HG02642 (cell line): ENCODE results near the gene GABBR2.
"Not testable (repeated sequence)": the region's sequence is repeated elsewhere in the genome, so short reads cannot be mapped to it uniquely, and the experiment has no call there.

Source experiments
- ATAC-seq: cut with Tn5 transposase; IDR thresholded peaks from one replicate; pipeline ENCODE4 v1.9.1; 2021; ENCODE audit warnings: mild to moderate bottlenecking; ENCODE audit not compliant: unreplicated experiment, poor library complexity

Gene GABBR2

GRCh38 chr9:98502311-98502975, 206.3 kb downstream of the GABBR2 start:
- no peak for ATAC-seq

DNA sequence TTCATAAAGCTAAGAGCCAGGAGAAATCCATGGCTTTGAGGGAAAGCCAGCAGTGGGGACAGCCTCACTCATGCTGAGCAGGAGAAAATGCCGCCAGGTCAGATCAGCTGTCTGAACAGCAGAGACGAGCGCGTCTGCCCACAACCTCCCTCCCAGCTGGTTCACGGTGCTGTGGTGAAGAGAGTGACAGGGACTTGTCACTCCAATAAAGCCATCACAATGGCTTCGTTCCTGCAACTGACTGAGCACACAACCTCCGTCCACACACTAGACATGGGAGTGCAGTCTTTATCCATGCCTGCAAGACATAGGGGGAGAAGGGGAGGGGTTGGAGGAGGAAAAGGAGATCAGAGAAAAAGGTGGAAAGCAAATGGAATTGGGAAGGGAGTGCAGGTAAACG, 206.9 kb downstream of the GABBR2 start:
- no peak for ATAC-seq

DNA sequence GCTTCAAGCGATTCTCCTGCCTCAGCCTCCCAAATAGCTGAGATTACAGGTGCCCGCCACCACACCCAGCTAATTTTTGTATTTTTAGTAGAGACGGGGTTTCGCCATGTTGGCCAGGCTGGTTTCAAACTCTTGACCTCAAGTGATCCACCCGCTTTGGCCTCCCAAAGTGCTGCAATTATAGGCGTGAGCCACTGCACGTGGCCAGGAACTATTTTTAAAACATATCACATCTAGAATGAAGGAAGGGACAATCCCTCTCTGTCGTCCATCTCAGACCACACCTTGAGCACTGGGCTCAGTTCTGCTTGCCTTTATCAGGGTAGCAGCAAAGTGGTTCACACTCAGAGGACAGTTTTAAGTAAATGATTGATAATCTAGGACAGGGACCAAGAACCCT, 207.5 kb downstream of the GABBR2 start:
- not testable (repeated sequence) for ATAC-seq

DNA sequence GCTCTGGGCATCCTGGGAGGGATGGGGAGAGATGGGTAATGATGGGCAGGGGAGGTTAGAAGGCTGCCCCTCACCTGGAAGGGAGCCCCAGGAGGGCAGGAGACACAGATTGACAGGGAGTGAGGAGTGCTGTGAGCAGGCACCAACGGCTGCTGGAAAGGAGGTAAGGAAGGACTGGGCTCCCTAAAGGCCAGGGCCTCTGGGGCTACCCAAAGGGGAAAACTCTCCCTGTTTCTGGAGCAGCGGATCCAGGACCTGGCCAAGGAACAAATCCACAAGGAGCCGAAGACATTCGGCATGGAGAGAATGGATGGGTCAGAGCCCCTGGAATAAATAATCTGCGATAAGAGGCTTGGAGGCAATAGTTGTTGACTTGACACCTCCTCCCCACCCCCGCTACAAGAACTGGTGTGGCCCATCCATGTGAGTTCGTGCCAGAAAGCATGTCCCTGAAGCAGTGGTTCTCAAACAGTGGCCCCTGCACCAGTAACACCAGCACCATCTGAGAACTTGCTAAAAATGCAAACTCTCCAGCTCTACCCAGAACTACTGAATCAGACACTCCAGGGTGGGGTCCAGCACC, 208.3 kb downstream of the GABBR2 start:
- ATAC-seq: no peak

DNA sequence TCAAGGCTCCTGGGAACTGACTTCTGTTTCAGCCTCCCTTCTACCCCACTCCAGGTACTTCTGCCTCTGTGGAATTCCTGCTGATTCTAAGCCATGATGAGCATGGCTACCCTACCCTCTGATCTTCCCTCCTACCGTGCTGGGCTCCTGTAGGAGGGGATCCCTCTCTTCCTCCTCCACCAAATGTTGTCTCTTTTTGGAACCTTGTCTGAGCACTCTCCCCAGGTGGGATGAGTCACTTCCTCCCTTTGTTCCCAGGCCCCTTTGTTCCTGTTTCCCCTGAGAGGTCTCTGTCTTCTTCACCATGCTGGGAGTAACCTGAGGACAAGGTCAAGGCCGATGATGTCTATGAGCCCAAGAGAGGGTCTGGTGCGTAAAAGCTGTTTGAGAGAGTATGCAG, 213.2 kb downstream of the GABBR2 start:
- no peak for ATAC-seq

DNA sequence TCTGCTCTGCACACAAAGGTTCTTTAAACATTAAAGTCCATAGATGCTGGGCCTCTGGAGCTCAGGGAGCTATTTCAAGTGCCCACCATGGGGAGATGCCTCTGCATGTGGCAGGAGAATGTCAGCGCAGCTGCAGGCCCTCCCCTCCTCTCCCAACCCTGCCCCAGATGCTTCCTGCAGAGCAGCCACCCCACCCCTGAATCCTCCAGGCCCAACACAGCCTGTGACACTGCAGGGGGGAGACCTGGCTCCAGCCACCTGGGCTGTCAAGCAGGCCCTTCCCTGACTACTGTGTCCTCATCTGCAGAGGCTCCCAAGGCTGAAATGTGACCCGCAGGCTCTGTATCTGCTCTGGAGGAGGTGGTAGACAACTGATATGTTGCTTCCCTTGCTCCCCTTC, 213.9 kb downstream of the GABBR2 start:
- no peak for ATAC-seq

DNA sequence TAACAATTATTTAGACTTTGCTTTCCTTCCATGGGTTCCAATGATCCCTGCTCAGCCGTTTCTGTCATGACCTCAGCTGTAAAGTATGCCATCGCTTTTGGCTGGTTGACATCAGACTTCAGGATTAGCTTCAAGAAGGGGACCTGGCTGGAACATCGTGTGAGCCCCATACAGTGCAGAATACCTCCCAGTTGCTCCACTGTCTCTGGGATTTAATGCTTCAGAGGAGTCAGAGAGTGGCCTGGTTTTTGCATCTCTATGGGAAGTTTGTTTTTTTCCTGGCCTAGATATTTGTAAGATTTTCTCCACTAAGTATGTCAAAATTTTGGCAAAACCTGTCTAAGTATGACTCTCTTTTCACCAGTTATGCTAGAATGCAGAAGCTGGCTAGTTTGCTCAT, 216.9 kb downstream of the GABBR2 start:
- no peak for ATAC-seq

GRCh38 chr9:98491231-98491651, 217.5 kb downstream of the GABBR2 start:
- ATAC-seq: no peak

- no peak for ATAC-seq
Measured at GRCh38 chr9:98488571-98489312, 220.0 kb downstream of the GABBR2 start.

DNA sequence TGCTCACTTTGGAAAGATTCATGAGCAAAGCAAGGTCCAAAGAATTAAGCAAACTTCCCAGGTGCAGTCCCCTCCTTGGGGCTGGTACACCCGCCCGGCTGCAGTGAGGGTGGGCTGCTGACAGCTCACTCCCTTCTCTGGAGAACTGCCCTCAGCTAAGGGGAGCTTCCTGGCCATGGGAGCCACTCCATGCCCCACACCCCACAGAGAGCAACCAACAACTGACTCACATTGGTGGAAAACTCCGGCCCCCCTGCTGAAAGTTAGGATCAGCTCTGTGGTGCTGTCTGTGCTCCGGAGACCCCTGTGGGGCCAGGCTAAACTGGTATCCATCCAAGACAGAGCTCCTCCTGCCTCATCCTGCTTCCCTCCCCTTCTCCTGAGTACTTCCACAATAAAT, 223.0 kb downstream of the GABBR2 start:
- ATAC-seq: no peak

DNA sequence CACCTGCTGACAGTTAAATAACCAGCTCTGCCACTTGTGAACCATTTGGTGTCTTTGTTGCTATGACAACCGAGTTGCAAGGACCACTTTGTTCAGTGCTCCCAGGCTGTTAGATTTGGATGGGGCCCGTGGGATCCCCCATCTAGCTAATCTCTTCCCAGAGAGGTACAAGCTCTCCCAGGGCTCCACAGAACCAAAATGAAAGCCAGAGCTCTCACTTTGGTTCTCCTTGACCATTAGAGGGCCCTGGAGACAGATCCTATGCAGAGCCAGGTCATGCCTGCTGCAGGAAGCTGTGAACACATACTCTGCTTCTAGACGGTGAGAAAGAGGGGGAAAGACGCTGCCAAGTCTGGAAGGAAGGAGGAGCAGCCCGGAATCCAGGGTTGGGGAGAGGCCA, 224.6 kb downstream of the GABBR2 start:
- no peak for ATAC-seq

DNA sequence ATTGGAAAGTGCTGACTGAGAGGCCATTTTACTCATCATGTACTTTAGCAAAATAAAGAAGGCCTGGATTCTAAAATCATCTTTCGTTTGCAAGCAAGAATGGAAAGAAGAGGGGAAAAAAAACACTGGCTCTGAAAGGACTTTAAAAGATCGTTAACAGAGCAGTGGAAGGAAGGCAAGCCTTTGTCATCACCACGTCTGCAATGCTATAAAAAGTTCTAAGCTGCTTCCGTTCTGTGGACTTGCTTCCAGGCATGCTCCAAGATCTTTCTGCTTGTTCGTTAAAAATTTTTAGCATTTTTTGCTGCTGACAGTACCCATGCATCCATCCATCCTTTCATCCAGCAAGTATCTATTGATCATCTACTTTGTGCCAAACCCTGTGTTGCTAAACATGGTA, 226.5 kb downstream of the GABBR2 start:
- ATAC-seq: no peak

DNA sequence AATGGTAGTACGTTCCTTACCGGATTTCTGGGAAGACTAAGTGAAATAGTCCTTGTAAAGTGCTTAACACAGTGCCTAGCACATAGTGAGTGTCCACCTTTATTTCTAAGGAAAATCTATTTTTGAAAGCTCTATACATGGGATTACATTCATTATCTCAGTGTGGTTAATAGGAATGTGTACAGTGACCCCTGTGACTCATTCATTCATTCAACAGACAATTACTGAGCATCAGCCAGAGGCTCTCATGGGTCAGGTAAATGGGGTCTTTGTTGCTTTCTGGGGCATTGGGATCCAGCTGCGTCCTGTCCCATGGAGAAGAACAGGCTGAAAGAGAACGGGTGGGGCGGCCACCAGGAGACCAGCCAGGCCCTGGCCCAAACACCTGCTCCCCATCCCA, 227.1 kb downstream of the GABBR2 start:
- no peak for ATAC-seq

GRCh38 chr9:98479967-98480847, 228.5 kb downstream of the GABBR2 start:
- ATAC-seq: no peak

- no peak for ATAC-seq
Measured at GRCh38 chr9:98479449-98479848, 229.3 kb downstream of the GABBR2 start.

GRCh38 chr9:98477884-98478283, 230.9 kb downstream of the GABBR2 start:
- no peak for ATAC-seq

DNA sequence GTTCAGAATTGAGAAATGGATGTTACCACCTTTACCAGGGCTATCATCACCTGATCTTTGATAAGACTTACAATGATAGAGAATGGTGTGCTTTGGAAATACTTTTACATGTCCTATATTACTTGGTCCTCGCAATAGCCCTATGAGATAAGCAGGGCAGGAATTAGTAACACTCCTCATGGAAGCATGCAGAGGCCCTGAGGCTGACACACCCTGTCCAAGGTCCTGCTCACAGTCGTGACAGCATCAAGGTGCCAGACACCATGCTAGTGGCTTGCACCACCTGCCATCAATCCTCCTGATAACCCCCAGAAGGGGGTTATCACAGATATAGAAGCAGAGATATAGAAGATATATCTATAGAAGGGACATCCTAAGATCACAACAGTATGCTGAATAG, 236.5 kb downstream of the GABBR2 start:
- ATAC-seq: no peak

- ATAC-seq: no peak
Measured at GRCh38 chr9:98471185-98471584, 237.6 kb downstream of the GABBR2 start.

DNA sequence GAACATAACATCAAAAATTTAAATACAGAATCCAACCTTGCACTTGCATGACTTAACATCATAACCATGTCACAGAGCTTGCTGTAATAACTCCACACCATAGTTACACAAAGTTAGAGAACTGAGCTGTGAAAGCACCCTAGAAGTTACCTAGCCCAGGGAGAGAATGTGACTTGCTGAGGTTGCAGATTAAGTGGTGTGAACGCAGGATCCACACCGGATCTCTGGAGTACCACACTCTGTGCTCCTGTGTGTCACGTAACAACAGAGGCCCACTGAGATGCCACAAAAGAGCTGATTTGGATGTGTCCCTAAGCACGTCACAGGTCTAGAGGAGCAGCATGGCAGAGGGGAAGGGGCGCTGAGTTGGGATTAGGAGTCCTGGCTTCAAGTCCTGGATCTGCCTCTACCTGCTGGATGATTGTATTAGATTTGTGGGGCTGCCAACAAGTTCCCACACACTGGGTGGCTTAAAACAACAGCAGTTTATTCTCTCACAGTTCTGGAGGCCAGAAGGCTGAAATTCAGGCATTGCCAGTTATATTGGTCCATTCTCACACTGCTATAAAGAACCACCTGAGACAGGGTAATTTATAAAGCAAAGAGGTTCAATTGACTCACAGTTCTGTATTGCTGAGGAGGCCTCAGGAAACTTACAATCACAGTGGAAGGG, 240.0 kb downstream of the GABBR2 start:
- no peak for ATAC-seq

- ATAC-seq: no peak
Measured at GRCh38 chr9:98465799-98466198, 242.9 kb downstream of the GABBR2 start.
